PFSK-1 (cell line): ENCODE measurements around the gene HRH1.

Source experiments
- FOXP2 ChIP-seq: optimal IDR thresholded peaks from 2 replicates; pipeline ENCODE3; 2011; ENCODE audit warnings: borderline replicate concordance, control low read depth, inconsistent platforms; ENCODE audit not compliant: insufficient read depth; ENCODE audit errors: extremely low read length, extremely low read depth
- POLR2AphosphoS5 ChIP-seq: IDR thresholded peaks from 2 replicates; pipeline ENCODE4 v1.6.1; 2012; ENCODE audit warnings: low read depth, mild to moderate bottlenecking, control low read depth, low read length, moderate library complexity
- SIN3A ChIP-seq: IDR thresholded peaks from 2 replicates; pipeline ENCODE4 v1.6.1; 2012; ENCODE audit warnings: mild to moderate bottlenecking, low read length, moderate library complexity, borderline replicate concordance; ENCODE audit not compliant: insufficient read depth
- TAF1 ChIP-seq: IDR thresholded peaks from 2 replicates; pipeline ENCODE4 v1.6.1; 2012; ENCODE audit warnings: low read length, control low read depth, borderline replicate concordance; ENCODE audit not compliant: insufficient read depth
- TF ChIP-seq, protein P1 (sequence below), 2 experiments: IDR thresholded peaks; 2 replicates each; pipeline versions ENCODE4 v1.6.1 to v1.8.0; 2011 to 2012; ENCODE audit warnings: low read depth in 2 of 2, low read length in 2 of 2, control low read depth in 1 of 2, inconsistent platforms in 1 of 2, mild to moderate bottlenecking in 1 of 2, moderate library complexity in 1 of 2; ENCODE audit not compliant: insufficient read depth in 1 of 2

HRH1 gene

DNA sequence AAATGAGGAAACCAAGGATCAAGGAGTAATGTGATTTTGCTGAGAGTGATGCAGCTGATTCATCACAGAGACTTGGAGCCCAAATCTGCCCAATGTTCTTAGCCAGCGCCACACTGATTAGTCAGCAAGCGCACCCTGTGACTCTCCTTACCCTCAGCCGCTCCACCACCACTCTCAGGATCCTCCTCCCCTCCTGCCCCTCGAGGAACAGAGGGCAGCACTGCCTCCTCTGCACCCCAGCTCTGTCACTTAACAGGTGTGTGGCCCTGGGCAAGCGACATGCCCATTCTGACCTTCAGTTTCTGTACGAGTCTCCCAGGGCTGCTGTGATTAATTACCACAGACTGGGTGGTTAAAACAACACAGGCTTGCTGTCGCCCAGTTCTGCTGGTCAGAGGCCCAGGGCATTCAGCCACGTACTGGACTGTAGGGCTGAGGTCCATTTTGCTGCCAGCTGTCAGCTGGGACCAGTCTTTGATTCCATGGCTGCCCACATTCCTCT is 36.1 kb upstream of the HRH1 start:
- TF ChIP-seq SIN3A (no peak), TAF1 (no peak), POLR2AphosphoS5 (no peak), FOXP2 (no peak)
- TF ChIP-seq, protein P1, sequence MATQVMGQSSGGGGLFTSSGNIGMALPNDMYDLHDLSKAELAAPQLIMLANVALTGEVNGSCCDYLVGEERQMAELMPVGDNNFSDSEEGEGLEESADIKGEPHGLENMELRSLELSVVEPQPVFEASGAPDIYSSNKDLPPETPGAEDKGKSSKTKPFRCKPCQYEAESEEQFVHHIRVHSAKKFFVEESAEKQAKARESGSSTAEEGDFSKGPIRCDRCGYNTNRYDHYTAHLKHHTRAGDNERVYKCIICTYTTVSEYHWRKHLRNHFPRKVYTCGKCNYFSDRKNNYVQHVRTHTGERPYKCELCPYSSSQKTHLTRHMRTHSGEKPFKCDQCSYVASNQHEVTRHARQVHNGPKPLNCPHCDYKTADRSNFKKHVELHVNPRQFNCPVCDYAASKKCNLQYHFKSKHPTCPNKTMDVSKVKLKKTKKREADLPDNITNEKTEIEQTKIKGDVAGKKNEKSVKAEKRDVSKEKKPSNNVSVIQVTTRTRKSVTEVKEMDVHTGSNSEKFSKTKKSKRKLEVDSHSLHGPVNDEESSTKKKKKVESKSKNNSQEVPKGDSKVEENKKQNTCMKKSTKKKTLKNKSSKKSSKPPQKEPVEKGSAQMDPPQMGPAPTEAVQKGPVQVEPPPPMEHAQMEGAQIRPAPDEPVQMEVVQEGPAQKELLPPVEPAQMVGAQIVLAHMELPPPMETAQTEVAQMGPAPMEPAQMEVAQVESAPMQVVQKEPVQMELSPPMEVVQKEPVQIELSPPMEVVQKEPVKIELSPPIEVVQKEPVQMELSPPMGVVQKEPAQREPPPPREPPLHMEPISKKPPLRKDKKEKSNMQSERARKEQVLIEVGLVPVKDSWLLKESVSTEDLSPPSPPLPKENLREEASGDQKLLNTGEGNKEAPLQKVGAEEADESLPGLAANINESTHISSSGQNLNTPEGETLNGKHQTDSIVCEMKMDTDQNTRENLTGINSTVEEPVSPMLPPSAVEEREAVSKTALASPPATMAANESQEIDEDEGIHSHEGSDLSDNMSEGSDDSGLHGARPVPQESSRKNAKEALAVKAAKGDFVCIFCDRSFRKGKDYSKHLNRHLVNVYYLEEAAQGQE (IDR thresholded peaks at IDR 0.05; ENCODE audit: insufficient read depth in 1 of 2, low read depth in 2 of 2, low read length in 2 of 2) = no peak

DNA sequence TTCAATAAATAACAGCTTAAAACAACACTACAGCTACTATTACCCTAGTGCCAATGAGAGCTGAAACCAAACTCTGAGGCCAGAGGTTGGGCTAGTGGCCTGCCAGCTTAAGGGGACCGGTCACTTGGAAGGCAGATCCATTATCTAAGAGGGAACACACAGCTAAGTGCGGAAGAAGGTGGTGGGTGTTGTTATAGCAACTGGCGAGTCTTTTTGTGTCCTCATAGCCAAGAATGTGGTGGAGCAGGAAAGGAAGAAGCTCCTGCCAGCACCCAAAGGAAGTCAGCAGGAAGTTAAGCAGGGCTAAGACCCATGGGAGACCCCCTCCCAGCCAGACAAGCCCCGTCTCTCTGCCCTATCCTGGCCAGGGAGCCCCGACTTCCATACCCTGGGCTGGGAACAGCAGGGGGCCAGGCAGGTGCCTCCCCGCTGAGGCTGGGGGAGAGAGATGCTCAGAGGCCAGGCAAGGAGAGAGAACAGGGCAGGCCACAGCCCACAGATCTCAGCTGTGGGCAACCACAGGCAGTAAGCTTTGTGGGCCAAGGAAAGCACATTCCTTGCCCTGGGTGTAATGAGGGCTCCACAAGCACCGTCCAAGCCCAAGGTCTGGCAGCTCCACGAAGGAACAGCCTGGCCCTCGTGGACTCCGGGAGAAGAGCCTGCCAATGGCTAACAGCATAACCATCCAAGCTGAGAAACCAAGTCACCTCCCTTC is 34.0 kb upstream of the HRH1 start:
- TF ChIP-seq TAF1 (no peak), FOXP2 (no peak), POLR2AphosphoS5 (no peak), SIN3A (no peak)
- TF ChIP-seq, protein P1 (IDR thresholded peaks at IDR 0.05; ENCODE audit: insufficient read depth in 1 of 2, low read depth in 2 of 2, low read length in 2 of 2) = no peak

DNA sequence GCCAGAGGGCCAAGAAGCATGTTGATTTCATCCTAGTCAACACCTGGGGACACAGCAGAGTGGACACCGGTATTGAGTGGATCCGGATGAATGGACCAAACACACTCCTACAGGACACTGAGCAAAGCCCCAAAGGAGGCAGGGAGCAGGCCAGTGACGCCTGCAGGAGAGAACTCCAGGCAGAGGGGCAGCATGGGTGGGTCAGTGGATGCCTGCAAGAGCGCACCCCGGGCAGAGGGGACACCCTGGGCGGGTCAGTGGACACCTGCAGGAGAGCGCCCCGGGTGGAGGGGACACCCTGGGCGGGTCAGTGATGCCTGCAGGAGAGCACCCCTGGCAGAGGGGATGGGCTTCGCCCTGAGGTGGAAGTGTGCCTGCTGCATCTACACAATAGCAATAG is 27.6 kb upstream of the HRH1 start:
- TF ChIP-seq TAF1 (no peak), SIN3A (no peak), POLR2AphosphoS5 (no peak), FOXP2 (no peak)
- TF ChIP-seq, protein P1 (IDR thresholded peaks at IDR 0.05; ENCODE audit: insufficient read depth in 1 of 2, low read depth in 2 of 2, low read length in 2 of 2) = no peak

DNA sequence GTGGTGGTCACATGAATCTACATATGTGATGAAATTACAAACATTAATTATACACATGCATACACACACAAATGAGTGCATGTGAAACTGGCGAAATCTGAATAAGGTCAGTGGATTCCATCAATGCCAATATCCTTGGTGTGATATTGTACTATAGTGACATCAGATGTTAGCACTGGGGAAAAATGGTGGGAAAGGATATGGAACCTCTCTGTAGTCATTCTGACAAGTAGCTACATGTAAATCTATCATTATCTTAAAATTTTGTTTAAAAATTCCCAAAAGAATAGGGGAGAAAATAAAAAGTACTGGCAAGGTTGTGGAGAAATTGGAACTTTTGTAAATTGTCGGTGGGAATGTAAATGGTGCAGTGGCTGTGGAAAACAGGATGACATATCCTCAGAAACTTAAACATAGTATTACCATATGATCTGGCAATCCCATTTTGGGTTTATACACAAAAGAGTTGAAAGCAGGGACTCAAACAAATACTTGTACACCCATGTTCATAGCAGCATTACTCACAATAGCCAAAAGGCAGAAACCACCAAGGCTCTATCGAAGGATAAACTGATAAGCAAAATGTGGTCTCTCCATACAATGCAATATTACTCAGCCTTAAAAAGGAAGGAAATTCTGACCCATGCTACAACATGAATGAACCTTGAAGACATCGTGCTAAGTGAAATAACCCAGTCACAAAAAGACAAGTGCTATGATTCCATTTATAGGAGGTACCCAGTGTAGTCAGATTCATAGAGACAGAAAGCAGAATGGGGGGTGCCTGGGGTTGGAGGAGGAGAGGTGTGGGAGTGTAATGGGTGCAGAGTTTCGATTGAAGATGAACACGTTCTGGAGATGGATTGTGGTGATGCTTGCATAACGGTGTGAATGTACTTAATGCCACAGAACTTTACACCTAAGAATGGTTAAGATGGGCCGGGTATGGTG is 25.3 kb upstream of the HRH1 start:
- TF ChIP-seq, protein P1 (IDR thresholded peaks at IDR 0.05; ENCODE audit: insufficient read depth in 1 of 2, low read depth in 2 of 2, low read length in 2 of 2) = no peak
- no peak for TF ChIP-seq POLR2AphosphoS5
- TF ChIP-seq SIN3A = no peak
- no peak for TF ChIP-seq TAF1
- no peak for TF ChIP-seq FOXP2
